ENCODE data around the gene POSTN. TPM values are rescaled to one million over a fixed set of nuclear protein-coding genes. Genes with fewer than 3 reads are reported as not detected.

POSTN gene
- total and polyA plus RNA-seq, 4 donors = 1.0 to 10.9 (median 1.3) TPM

DNA sequence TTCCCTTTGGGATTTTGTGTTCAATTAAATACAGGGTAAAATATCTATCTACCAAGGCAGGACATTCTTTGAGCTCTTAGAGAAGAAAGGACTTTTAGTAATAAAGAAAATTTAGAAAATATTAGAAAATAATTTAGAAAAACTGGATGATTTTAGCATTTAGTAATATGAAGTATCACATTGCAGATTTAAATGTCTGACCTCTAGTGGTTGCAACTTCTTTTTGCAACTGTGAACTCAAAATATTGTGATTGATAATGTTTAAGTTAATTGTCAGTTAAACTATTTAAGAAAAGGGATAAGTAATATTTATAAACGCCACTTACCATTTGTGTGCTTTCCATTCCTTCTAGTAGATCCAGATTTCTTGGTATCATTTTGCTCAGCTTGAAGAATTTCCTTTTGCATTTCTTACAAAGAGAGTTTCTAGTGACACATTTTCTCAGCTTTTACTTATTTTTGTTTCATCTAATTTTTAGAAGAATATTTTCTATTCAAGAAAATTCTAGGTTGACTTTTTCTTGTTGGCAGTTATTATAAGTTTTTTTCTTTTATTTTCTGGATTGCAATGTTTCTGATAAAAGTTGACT lies 10.3 kb upstream of the POSTN start:
- Histone ChIP-seq H3K36me3 (ENCODE audit: control insufficient read depth in 4 of 4, insufficient read depth in 3 of 4, low read depth in 1 of 4, low read length in 3 of 4) (no peaks in the 10 kb centered on the region), H3K4me1 (ENCODE audit: control insufficient read depth in 4 of 4, insufficient read depth in 4 of 4, low read length in 3 of 4) (no peaks in the 10 kb centered on the region), H3K9ac (ENCODE audit: low read depth in 1 of 2, low read length in 2 of 2) (no peak overlapping the region), H3K9me3 (ENCODE audit: control insufficient read depth in 4 of 4, low read length in 3 of 4) (no peaks in the 10 kb centered on the region), H3K27ac (ENCODE audit: low read depth in 1 of 2, low read length in 2 of 2) (no peak overlapping the region), H3K4me3 (ENCODE audit: low read depth in 1 of 3, low read length in 3 of 3) (no peak overlapping the region), H3K27me3 (ENCODE audit: control insufficient read depth in 4 of 4, insufficient read depth in 4 of 4, low read length in 3 of 4) (no peaks in the 10 kb centered on the region)
- TF ChIP-seq TAF1 (conservative IDR thresholded peaks at IDR 0.05) = no peak
- TF ChIP-seq NR2F2 (IDR thresholded peaks at IDR 0.05) = no peak
- TF ChIP-seq FOXA2 (IDR thresholded peaks at IDR 0.05) = no peak
- TF ChIP-seq, protein P1, sequence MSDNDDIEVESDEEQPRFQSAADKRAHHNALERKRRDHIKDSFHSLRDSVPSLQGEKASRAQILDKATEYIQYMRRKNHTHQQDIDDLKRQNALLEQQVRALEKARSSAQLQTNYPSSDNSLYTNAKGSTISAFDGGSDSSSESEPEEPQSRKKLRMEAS (IDR thresholded peaks at IDR 0.05) = no peak
- no peak for TF ChIP-seq REST (IDR thresholded peaks at IDR 0.05)
- no peak for TF ChIP-seq FOXA1 (IDR thresholded peaks at IDR 0.05)
- TF ChIP-seq YY1 (IDR thresholded peaks at IDR 0.05) = no peak
- TF ChIP-seq ZBTB33 (IDR thresholded peaks at IDR 0.05) = no peak
- TF ChIP-seq SP1 (IDR thresholded peaks at IDR 0.05) = no peak
- no peak for TF ChIP-seq EGR1 (IDR thresholded peaks at IDR 0.05; ENCODE audit: low read depth in 2 of 2)
- no peak for TF ChIP-seq HNF4A (conservative IDR thresholded peaks at IDR 0.05)
- no peak for TF ChIP-seq RAD21 (IDR thresholded peaks at IDR 0.05)
- TF ChIP-seq, protein P2, sequence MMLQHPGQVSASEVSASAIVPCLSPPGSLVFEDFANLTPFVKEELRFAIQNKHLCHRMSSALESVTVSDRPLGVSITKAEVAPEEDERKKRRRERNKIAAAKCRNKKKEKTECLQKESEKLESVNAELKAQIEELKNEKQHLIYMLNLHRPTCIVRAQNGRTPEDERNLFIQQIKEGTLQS (IDR thresholded peaks at IDR 0.05) = no peak
- TF ChIP-seq GABPA (IDR thresholded peaks at IDR 0.05 in 1 of 2, conservative IDR thresholded peaks at IDR 0.05 in 1 of 2) = no peak
- TF ChIP-seq RXRA (IDR thresholded peaks at IDR 0.05) = no peak
- TF ChIP-seq CTCF (IDR thresholded peaks at IDR 0.05; ENCODE audit: low read depth, low read length, missing input control) = no peak
- TF ChIP-seq HNF4G (IDR thresholded peaks at IDR 0.05) = no peak
- TF ChIP-seq JUND (IDR thresholded peaks at IDR 0.05) = no peak
- WGBS = 42% methylated on average over 1 of the region's 1 CpG
- DNase-seq (ENCODE audit: low spot score) = no peak

Data from liver (tissue), 9 donors.